ENCODE data around the gene STK26. TPM values are rescaled to one million over a fixed set of nuclear protein-coding genes. Genes with fewer than 3 reads are reported as not detected.
A peak's percentile ranks its signal among the peaks of the same experiment; 100 is the strongest.
"Not testable (repeated sequence)": the region's sequence is repeated elsewhere in the genome, so short reads cannot be mapped to it uniquely, and the experiment has no call there.

Gene STK26
- total RNA-seq = 1.7 TPM

- ATAC-seq (peak; percentile 96), DNase-seq (ENCODE audit: low spot score) (peak; percentile 75)
- intact Hi-C loops (cut with DNase I) = no loop called here
Measured at GRCh38 chrX:132022967-132023895, at the start of gene STK26. TSS of gene STK26 (plus strand) at chrX:132023302. CDS start at chrX:132023618, 316 bp downstream.

- intact Hi-C loops (cut with DNase I) = no loop called here
- ATAC-seq = no peak
Measured at GRCh38 chrX:131975851-131976250, 47.3 kb upstream of the STK26 start.

GRCh38 chrX:131977619-131978018, 45.5 kb upstream of the STK26 start:
- intact Hi-C loops (cut with DNase I) = no loop called here
- ATAC-seq = no peak
- no peak for DNase-seq (ENCODE audit: low spot score)

More at GRCh38 chrX:131975851-131976250, 47.3 kb upstream of the STK26 start:
- no peak for DNase-seq (ENCODE audit: low spot score)

GRCh38 chrX:131979116-131979515, 44.0 kb upstream of the STK26 start:
- no peak for ATAC-seq
- intact Hi-C loops (cut with DNase I) = no loop called here
- DNase-seq (ENCODE audit: low spot score) = no peak

GRCh38 chrX:131985526-131986049, 37.5 kb upstream of the STK26 start:
- DNase-seq (ENCODE audit: low spot score) (no peak), ATAC-seq (no peak)
- intact Hi-C loops (cut with DNase I) = no loop called here

- DNase-seq (ENCODE audit: low spot score) (no peak), ATAC-seq (no peak)
- intact Hi-C loops (cut with DNase I) = no loop called here
Measured at GRCh38 chrX:131987252-131987651, 35.9 kb upstream of the STK26 start.

- intact Hi-C loops (cut with DNase I) = no loop called here
- DNase-seq (ENCODE audit: low spot score) = no peak
- no peak for ATAC-seq
Measured at GRCh38 chrX:131988236-131988635, 34.9 kb upstream of the STK26 start.

- ATAC-seq (no peak), DNase-seq (ENCODE audit: low spot score) (no peak)
- intact Hi-C loops (cut with DNase I) = no loop called here
Measured at GRCh38 chrX:132001127-132001526, 22.0 kb upstream of the STK26 start.

GRCh38 chrX:132004728-132005127, 18.4 kb upstream of the STK26 start:
- intact Hi-C loops (cut with DNase I) = no loop called here
- DNase-seq (ENCODE audit: low spot score) (no peak), ATAC-seq (no peak)

- DNase-seq (ENCODE audit: low spot score) (no peak), ATAC-seq (no peak)
- intact Hi-C loops (cut with DNase I) = no loop called here
Measured at GRCh38 chrX:132009350-132009749, 13.8 kb upstream of the STK26 start.

GRCh38 chrX:132010213-132010612, 12.9 kb upstream of the STK26 start:
- ATAC-seq; intact Hi-C loops (cut with DNase I); DNase-seq (ENCODE audit: low spot score): not testable (repeated sequence)

GRCh38 chrX:132015875-132016274, 7.2 kb upstream of the STK26 start:
- intact Hi-C loops (cut with DNase I) = no loop called here
- ATAC-seq (no peak), DNase-seq (ENCODE audit: low spot score) (no peak)

GRCh38 chrX:132016628-132017430, 6.3 kb upstream of the STK26 start:
- ATAC-seq = no peak
- intact Hi-C loops (cut with DNase I) = no loop called here
- DNase-seq (ENCODE audit: low spot score) = no peak

GRCh38 chrX:132017431-132018185, 5.5 kb upstream of the STK26 start:
- intact Hi-C loops (cut with DNase I) = no loop called here
- ATAC-seq = no peak
- no peak for DNase-seq (ENCODE audit: low spot score)

GRCh38 chrX:132022198-132022966, 720 bp upstream of the STK26 start:
- intact Hi-C loops (cut with DNase I) = no loop called here
- no peak for DNase-seq (ENCODE audit: low spot score)
- peak; percentile 51 for ATAC-seq

- intact Hi-C loops (cut with DNase I) = no loop called here
- DNase-seq (ENCODE audit: low spot score) (no peak), ATAC-seq (peak; percentile 30)
Measured at GRCh38 chrX:132023896-132024386, 839 bp downstream of the STK26 start.

GRCh38 chrX:132025041-132025440, 1.9 kb downstream of the STK26 start:
- ATAC-seq (no peak), DNase-seq (ENCODE audit: low spot score) (no peak)
- intact Hi-C loops (cut with DNase I) = no loop called here

GRCh38 chrX:132030264-132030663, 7.2 kb downstream of the STK26 start:
- ATAC-seq (no peak), DNase-seq (ENCODE audit: low spot score) (no peak)
- intact Hi-C loops (cut with DNase I) = no loop called here

Data from sciatic nerve (tissue), 2 donors.